ENCODE data around the gene FBXO45. TPM values are rescaled to one million over a fixed set of nuclear protein-coding genes. Genes with fewer than 3 reads are reported as not detected.

Gene FBXO45
- polyA plus RNA-seq, 2 of the 4 experiments (the other 2 are of a cell fraction) = 6.8 to 19.4 TPM

GRCh38 chr3:196629228-196629627 lies 60.8 kb downstream of the FBXO45 start:
- POLR2A ChIA-PET = no interaction called here
- Histone ChIP-seq H3K9me3 (no peaks in the 10 kb centered on the region), H3K27ac (no peak overlapping the region), H3K4me1 (peaks cover 12% of the 10 kb centered on the region; the same call in 2 of the 3 replicates), H3K4me2 (no peak overlapping the region), H3K4me3 (no peak overlapping the region)
- CTCF ChIA-PET = no interaction called here
- FAIRE-seq (no peak), ATAC-seq (no peak), DNase-seq (ENCODE audit: low read depth in 1 of 2, low spot score in 1 of 2) (no peak)
- 96% methylated on average over 2 of the region's 2 CpGs for WGBS (ENCODE audit: missing lambda C conversion rate)
- TF ChIP-seq ZNF302 (CRISPR knock-in tag; IDR thresholded peaks at IDR 0.05) (no peak), RARB (CRISPR knock-in tag; IDR thresholded peaks at IDR 0.05) (no peak), SMC3 (IDR thresholded peaks at IDR 0.05) (no peak)

- POLR2A ChIA-PET = interaction anchor here (0.6 to 1.1 kb wide), 2 partner anchors 9 to 19 kb away, joined by 4 to 9 read pairs; no protein-coding TSS in a partner anchor
- CTCF ChIA-PET = interaction anchor here (1.0 to 1.6 kb wide), 3 partner anchors 17 to 28 kb away, joined by 3 to 7 read pairs (median 3); no protein-coding TSS in a partner anchor
- no peak for FAIRE-seq
Observed at GRCh38 chr3:196631682-196632045, 63.2 kb downstream of the FBXO45 start.

More at GRCh38 chr3:196631682-196632045, 63.2 kb downstream of the FBXO45 start:
- ATAC-seq (no peak), DNase-seq (ENCODE audit: low read depth in 1 of 2, low spot score in 1 of 2) (no peak)
- H3K4me3 ChIP-seq = peak overlapping the region; percentile 58
- H3K27ac ChIP-seq = peak overlapping the region; percentile 90 to 96
- no peaks in the 10 kb centered on the region for H3K9me3 ChIP-seq
- H3K4me1 ChIP-seq = peaks cover 12% of the 10 kb centered on the region; the same call in 2 of the 3 replicates
- no peak for TF ChIP-seq SMC3 (IDR thresholded peaks at IDR 0.05)
- TF ChIP-seq RFX5 (IDR thresholded peaks at IDR 0.05) = no peak
- no peak for TF ChIP-seq GATA3 (IDR thresholded peaks at IDR 0.05; ENCODE audit: borderline replicate concordance)
- TF ChIP-seq HDAC2 (IDR thresholded peaks at IDR 0.05) = no peak
- TF ChIP-seq HOXB13 (CRISPR knock-in tag; IDR thresholded peaks at IDR 0.05; ENCODE audit: low read depth) = no peak
- no peak for TF ChIP-seq POLR2A (IDR thresholded peaks at IDR 0.05; ENCODE audit: low read length)
- no peak for TF ChIP-seq RNF2 (IDR thresholded peaks at IDR 0.05; ENCODE audit: borderline replicate concordance, low read depth)
- no peak for TF ChIP-seq NR3C1 (IDR thresholded peaks at IDR 0.05)
- TF ChIP-seq, protein P1, sequence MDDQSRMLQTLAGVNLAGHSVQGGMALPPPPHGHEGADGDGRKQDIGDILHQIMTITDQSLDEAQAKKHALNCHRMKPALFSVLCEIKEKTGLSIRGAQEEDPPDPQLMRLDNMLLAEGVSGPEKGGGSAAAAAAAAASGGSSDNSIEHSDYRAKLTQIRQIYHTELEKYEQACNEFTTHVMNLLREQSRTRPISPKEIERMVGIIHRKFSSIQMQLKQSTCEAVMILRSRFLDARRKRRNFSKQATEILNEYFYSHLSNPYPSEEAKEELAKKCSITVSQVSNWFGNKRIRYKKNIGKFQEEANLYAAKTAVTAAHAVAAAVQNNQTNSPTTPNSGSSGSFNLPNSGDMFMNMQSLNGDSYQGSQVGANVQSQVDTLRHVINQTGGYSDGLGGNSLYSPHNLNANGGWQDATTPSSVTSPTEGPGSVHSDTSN (IDR thresholded peaks at IDR 0.05) = no peak
- TF ChIP-seq CTCF (IDR thresholded peaks at IDR 0.05) = no peak
- no peak for TF ChIP-seq CHD4 (IDR thresholded peaks at IDR 0.05; ENCODE audit: borderline replicate concordance)
- no peak for TF ChIP-seq CBX2 (IDR thresholded peaks at IDR 0.05; ENCODE audit: borderline replicate concordance, low read depth)
- TF ChIP-seq EHMT2 (IDR thresholded peaks at IDR 0.05; ENCODE audit: low read depth) = no peak
- TF ChIP-seq PHF8 (IDR thresholded peaks at IDR 0.05; ENCODE audit: borderline replicate concordance, low read depth) = no peak
- TF ChIP-seq JUNB (IDR thresholded peaks at IDR 0.05) = no peak
- TF ChIP-seq, protein P2, sequence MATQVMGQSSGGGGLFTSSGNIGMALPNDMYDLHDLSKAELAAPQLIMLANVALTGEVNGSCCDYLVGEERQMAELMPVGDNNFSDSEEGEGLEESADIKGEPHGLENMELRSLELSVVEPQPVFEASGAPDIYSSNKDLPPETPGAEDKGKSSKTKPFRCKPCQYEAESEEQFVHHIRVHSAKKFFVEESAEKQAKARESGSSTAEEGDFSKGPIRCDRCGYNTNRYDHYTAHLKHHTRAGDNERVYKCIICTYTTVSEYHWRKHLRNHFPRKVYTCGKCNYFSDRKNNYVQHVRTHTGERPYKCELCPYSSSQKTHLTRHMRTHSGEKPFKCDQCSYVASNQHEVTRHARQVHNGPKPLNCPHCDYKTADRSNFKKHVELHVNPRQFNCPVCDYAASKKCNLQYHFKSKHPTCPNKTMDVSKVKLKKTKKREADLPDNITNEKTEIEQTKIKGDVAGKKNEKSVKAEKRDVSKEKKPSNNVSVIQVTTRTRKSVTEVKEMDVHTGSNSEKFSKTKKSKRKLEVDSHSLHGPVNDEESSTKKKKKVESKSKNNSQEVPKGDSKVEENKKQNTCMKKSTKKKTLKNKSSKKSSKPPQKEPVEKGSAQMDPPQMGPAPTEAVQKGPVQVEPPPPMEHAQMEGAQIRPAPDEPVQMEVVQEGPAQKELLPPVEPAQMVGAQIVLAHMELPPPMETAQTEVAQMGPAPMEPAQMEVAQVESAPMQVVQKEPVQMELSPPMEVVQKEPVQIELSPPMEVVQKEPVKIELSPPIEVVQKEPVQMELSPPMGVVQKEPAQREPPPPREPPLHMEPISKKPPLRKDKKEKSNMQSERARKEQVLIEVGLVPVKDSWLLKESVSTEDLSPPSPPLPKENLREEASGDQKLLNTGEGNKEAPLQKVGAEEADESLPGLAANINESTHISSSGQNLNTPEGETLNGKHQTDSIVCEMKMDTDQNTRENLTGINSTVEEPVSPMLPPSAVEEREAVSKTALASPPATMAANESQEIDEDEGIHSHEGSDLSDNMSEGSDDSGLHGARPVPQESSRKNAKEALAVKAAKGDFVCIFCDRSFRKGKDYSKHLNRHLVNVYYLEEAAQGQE (IDR thresholded peaks at IDR 0.05) = no peak
- no peak for TF ChIP-seq ZFP36 (IDR thresholded peaks at IDR 0.05; ENCODE audit: borderline replicate concordance, partially characterized antibody)
- no peak for TF ChIP-seq NFE2L2 (conservative IDR thresholded peaks at IDR 0.05; ENCODE audit: low read length)
- no peak for TF ChIP-seq MYC (IDR thresholded peaks at IDR 0.05; ENCODE audit: borderline replicate concordance, low read length)
- 67% methylated on average over 5 of the region's 5 CpGs for WGBS (ENCODE audit: missing lambda C conversion rate)
- peak overlapping the region; percentile 90 for H3K4me2 ChIP-seq

Data from A549 (cell line).